M059J (cell line): Measurements from ENCODE around the gene MXRA8. TPM values are rescaled to one million over a fixed set of nuclear protein-coding genes. Genes with fewer than 3 reads are reported as not detected.

Source experiments
- DNase-seq: peaks from one replicate; pipeline ENCODE4 v3.0.0-alpha.2; 2012; ENCODE audit warnings: low read depth
- total RNA-seq: library from RNA; depleted of rRNA; stranded (reverse); fragments of >200 nt; shearing (Covaris generic); gene quantifications from 2 replicates; pipeline ENCODE4 v1.2.3, GENCODE V29; 2014

MXRA8 gene
- total RNA-seq, 1 experiment from 2014 or later: 0.25 TPM

DNA sequence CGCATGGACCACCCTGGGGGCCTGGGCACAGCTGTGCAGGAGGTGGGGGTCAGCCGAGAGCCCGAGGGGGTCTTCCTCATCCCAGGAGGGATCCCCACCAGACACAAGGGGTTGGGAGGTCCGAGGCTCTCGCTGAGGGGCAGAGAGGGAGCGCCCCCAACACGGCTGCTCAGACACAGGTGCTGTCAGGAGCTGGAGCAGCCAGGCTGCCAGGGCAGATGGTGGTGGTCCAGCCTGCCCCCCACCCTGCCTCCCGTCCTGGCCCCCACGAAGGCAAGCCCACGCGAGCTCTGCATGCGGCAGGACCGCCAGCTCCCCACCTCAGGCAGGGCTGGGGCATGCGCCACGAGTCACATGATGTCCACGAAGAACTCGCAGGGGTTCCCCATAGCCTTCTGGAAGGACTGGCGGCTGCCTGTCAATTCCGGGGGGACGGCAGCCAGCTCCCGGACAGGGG, 22.5 kb downstream of the MXRA8 start:
- DNase-seq: no peak

DNA sequence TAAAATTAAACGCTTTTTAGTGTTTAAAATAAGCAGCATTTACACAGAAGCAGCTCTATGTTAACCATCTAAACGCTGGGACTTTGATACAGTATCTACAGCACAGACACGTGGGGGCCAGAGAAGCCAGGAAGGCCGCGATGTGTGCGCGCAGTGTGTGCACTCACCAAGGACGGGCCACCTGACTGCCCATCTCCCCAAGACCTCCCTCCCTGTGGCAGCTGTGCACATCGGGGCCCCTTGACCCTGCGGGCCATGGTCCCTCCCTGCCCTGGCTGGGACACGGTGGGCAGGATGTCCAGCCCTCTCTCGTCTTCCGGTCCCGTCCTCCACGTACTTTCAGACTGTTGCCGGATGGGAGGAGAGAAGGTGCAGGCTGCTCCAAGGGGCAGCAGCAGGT, 23.1 kb downstream of the MXRA8 start:
- no peak for DNase-seq

DNA sequence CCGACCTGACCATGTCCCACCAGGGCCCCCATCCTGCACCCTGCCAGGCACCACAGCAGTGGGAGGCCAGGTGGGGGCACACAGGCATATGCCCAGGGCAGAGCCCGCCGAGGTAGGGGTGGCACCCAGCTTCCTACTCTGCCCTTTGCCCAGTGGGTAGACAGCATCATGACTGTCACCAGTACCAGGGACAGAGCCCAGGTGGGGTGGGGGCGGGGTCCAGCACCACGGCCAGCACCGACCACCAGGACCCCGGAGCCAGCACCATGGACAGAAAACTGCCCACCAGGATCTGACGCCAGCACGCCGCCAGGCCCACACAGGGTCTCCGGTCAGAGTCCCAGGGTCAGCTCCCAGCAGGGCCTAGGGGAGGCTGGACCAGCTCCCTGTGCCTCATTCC, 23.5 kb downstream of the MXRA8 start:
- DNase-seq: no peak

DNA sequence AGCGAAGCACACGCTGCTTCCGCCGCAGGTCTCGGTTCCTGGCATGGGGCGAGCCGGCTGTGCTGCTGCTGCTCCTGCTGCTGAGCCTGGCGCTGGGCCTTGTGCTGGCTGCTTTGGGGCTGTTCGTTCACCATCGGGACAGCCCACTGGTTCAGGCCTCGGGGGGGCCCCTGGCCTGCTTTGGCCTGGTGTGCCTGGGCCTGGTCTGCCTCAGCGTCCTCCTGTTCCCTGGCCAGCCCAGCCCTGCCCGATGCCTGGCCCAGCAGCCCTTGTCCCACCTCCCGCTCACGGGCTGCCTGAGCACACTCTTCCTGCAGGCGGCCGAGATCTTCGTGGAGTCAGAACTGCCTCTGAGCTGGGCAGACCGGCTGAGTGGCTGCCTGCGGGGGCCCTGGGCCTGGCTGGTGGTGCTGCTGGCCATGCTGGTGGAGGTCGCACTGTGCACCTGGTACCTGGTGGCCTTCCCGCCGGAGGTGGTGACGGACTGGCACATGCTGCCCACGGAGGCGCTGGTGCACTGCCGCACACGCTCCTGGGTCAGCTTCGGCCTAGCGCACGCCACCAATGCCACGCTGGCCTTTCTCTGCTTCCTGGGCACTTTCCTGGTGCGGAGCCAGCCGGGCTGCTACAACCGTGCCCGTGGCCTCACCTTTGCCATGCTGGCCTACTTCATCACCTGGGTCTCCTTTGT, 24.7 kb downstream of the MXRA8 start:
- DNase-seq: no peak

DNA sequence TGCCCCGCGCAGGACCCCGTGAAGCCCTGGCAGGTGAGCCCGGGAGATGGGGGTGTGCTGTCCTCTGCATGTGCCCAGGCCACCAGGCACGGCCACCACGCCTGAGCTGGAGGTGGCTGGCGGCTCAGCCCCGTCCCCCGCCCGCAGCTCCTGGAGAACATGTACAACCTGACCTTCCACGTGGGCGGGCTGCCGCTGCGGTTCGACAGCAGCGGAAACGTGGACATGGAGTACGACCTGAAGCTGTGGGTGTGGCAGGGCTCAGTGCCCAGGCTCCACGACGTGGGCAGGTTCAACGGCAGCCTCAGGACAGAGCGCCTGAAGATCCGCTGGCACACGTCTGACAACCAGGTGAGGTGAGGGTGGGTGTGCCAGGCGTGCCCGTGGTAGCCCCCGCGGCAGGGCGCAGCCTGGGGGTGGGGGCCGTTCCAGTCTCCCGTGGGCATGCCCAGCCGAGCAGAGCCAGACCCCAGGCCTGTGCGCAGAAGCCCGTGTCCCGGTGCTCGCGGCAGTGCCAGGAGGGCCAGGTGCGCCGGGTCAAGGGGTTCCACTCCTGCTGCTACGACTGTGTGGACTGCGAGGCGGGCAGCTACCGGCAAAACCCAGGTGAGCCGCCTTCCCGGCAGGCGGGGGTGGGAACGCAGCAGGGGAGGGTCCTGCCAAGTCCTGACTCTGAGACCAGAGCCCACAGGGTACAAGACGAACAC, 25.4 kb downstream of the MXRA8 start:
- DNase-seq: no peak

DNA sequence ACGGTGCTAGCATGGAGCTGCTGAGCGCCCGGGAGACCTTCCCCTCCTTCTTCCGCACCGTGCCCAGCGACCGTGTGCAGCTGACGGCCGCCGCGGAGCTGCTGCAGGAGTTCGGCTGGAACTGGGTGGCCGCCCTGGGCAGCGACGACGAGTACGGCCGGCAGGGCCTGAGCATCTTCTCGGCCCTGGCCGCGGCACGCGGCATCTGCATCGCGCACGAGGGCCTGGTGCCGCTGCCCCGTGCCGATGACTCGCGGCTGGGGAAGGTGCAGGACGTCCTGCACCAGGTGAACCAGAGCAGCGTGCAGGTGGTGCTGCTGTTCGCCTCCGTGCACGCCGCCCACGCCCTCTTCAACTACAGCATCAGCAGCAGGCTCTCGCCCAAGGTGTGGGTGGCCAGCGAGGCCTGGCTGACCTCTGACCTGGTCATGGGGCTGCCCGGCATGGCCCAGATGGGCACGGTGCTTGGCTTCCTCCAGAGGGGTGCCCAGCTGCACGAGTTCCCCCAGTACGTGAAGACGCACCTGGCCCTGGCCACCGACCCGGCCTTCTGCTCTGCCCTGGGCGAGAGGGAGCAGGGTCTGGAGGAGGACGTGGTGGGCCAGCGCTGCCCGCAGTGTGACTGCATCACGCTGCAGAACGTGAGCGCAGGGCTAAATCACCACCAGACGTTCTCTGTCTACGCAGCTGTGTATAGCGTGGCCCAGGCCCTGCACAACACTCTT, 26.2 kb downstream of the MXRA8 start:
- no peak for DNase-seq

DNA sequence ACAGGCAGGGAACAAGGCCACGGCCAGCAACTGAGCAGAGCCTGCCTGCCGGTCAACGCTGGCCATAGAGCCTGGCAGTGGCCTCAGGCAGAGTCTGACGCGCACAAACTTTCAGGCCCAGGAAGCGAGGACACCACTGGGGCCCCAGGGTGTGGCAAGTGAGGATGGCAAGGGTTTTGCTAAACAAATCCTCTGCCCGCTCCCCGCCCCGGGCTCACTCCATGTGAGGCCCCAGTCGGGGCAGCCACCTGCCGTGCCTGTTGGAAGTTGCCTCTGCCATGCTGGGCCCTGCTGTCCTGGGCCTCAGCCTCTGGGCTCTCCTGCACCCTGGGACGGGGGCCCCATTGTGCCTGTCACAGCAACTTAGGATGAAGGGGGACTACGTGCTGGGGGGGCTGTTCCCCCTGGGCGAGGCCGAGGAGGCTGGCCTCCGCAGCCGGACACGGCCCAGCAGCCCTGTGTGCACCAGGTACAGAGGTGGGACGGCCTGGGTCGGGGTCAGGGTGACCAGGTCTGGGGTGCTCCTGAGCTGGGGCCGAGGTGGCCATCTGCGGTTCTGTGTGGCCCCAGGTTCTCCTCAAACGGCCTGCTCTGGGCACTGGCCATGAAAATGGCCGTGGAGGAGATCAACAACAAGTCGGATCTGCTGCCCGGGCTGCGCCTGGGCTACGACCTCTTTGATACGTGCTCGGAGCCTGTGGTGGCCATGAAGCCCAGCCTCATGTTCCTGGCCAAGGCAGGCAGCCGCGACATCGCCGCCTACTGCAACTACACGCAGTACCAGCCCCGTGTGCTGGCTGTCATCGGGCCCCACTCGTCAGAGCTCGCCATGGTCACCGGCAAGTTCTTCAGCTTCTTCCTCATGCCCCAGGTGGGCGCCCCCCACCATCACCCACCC, 27.0 kb downstream of the MXRA8 start, which contains the start of gene TAS1R3:
Gene TAS1R3, plus strand, starts transcription at position 213 of the 898 bp plus-strand sequence. Its CDS starts 66 bp downstream, at position 279.
- DNase-seq: peak; percentile 22

DNA sequence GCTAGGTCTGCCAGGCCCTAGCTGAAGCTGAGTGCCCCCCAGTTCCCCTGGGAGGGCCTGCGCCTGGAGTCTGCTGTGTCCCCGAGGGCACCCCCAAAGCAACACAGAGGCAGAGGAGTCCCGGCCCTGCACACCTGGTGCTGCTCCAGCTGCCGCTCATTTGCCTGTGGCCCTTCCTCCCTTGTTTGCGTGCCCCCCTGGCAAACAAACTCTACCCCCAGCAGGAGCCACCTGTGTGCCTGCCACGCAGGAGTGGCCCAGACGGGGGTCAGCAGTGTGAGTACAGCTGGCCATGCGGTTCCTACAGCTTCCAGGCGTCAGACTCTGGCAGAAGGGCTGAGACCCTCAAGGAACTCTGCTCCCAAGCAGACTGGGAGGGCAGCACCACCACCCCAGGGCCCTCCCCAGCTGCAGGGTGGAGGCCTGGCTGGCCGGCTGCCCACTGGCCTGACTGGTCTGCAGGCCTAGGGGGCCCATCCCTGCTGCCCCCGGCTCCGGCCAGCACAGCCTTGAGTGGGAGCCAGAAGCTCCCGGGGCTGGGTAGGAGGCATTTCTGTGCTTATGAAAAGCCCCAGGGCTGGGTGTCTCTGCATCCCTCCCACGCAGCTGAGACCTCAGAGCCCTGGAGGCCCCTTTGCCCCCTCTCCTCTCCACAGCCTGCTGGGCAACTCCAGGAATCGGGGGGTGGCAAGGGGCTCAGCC, 27.8 kb downstream of the MXRA8 start:
- DNase-seq: no peak

DNA sequence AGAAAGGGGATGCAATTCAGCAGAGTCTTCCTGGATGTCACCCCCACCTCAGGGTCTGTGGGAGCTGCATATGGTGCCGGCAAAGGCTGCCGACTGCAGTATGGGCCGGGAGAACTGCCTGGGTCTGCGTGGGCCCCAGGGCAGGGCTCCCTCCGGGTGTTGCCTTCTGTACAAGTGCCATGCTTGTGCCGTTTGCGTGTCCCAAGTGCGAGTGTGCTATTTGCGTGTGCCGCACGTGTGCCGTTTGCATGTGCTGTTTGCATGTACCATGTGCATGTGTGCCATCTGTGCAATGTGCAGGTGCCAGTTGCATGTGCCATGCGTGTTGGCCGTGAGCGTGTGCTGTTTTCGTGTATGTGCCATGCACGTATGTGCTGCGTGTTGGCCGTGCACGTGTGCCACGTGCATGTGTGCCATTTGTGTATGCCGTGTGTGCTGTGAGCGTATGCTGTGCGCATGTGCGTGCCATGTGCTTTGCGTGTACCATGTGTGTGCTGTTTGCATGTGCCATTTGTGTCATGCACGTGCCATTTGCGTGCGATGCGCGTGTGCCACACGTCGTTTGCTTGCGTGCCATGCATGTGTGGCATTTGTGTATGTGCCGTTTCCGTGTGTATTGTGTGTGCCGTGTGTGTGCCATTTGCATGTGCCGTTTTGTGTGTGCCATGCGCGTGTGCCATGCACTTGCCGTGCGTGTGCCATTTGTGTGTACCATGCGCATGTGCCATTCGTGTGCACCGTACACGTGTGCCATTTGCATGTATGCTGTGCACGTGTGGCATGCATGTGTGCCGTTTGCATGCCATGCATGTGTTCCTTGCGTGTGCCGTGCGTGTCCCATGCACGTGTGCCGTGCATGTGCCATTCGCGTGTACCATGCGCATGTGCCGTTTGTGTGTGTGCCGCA, 28.8 kb downstream of the MXRA8 start:
- DNase-seq: no peak

DNA sequence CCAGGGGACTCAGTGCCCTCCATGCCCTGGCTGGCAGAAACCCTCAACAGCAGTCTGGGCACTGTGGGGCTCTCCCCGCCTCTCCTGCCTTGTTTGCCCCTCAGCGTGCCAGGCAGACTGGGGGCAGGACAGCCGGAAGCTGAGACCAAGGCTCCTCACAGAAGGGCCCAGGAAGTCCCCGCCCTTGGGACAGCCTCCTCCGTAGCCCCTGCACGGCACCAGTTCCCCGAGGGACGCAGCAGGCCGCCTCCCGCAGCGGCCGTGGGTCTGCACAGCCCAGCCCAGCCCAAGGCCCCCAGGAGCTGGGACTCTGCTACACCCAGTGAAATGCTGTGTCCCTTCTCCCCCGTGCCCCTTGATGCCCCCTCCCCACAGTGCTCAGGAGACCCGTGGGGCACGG, 30.1 kb downstream of the MXRA8 start:
- DNase-seq: no peak

DNA sequence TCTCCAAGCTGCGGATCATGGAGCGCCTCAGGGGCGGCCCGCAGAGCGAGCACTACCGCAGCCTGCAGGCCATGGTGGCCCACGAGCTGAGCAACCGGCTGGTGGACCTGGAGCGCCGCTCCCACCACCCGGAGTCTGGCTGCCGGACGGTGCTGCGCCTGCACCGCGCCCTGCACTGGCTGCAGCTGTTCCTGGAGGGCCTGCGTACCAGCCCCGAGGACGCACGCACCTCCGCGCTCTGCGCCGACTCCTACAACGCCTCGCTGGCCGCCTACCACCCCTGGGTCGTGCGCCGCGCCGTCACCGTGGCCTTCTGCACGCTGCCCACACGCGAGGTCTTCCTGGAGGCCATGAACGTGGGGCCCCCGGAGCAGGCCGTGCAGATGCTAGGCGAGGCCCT, 31.1 kb downstream of the MXRA8 start:
- no peak for DNase-seq

DNA sequence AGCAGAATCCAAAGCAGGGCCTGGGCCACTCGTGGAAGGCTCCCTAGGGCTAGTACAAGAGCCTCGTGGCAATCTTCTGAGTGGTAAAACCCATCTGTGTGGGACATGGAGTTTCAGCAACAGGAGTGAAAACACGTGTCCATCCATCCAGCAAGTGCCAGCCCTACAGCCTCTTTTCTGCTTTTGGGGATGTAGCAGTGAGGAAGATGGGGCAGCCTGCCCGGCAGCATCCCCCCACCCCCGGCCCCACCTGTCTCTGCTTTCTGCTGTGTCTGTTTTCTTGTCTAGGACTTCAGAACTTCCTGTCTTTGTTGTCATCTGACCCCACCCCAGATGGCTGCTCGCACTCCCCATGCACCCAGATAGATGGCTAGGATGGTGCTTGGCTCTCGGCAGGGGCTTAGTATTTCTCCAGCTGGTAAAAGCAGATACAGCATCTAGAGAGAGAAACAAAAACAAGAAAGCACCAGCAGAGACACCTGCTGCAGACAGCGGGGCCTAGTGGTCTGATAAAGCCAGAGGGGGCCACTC, 32.2 kb downstream of the MXRA8 start:
- no peak for DNase-seq

DNA sequence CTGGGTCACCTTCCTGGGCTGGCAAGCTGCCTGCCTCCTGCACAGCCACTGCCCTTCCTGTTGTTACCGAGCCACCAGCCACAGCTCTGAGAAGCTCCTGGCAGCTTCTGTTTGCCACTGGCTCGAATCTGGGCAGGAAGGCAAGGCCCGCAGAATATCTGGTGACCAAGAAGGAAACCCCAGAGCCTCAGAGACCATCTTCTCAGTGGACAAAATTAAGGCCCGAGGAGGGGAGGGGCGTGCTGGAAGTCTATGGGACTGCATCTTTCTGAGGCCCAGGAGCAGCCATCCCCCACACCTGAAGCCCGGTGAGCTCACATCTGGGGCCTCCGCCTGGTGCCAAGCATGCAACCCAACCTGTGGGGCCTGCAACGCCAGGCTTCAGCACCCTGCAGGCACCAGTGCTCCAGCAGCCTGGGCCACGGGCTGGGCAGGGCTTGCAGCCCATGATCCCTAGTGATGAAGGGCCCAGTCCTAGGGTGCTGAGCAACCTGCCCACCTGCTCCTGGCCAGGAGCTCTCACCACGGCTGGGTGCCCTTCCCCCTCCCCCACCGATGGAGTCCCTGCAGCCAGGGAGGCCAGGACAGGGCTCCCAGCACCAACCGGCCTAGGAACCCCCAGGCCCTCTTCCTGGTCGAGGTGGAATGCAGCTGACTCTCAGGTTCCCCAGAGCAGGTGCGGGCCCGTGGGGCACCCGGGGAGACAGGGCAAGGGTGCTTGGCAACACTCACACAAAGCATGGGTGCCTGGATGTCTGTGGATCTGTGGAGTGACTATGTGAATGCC, 32.9 kb downstream of the MXRA8 start:
- peak; percentile 43 for DNase-seq

DNA sequence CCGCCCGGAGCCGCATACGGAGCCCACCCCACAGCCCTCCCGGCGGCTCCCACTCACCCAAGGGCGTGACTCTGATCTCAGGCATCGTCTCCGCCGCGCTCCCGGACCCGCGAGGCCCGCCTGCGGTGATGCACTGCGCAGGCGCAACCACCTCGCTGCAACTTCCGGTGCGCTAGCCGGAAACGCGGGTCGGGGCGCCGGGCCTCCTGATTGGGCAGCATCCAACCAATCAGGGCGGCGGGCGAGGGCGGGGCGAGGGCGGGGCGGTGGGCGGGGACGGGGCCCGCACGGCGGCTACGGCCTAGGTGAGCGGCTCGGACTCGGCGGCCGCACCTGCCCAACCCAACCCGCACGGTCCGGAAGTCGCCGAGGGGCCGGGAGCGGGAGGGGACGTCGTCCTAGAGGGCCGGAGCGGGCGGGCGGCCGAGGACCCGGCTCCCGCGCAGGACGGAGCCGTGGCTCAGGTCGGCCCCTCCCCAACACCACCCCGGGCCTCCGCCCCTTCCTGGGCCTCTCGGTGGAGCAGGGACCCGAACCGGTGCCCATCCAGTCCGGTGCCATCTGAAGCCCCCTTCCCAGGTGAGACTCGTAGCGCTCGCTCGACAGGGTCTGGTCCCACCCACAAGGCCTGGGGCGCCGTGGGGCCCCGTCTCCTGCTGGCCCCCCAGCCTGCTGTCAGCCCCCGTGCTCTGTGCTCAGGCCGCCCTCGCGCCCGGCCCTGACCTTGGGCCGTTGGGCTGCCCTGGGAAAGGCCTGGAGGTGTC, 33.6 kb downstream of the MXRA8 start, which contains the start of the genes CPTP and INTS11:
Gene CPTP, plus strand, starts transcription at position 279 of the 764 bp plus-strand sequence. CDS start 2,109 bp downstream, outside the sequence.
Gene INTS11, minus strand, starts transcription at position 137 of the 764 bp plus-strand sequence. Its CDS starts 52 bp downstream, at position 85.
- peak; percentile 84 for DNase-seq

DNA sequence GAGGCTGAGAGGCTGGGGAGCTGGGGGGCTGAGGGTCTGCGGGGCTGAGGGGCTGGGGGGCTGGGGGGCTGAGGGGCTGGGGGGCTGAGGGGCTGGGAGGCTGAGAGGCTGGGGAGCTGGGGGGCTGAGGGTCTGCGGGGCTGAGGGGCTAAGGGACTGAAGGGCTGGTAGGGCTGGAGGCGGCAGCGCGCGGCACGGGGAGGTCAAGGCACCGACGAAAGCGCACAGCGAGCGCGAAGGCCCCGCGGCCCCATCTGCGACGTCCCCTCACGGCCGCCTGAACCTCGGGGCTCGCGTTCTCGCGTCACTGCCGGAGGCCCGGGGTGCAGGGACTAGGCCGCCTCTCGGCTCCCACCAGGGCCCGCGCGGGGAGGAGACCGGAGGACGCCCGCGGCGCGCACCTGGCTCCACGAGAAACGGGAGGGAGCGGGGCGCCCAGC, 34.3 kb downstream of the MXRA8 start:
- DNase-seq: no peak

DNA sequence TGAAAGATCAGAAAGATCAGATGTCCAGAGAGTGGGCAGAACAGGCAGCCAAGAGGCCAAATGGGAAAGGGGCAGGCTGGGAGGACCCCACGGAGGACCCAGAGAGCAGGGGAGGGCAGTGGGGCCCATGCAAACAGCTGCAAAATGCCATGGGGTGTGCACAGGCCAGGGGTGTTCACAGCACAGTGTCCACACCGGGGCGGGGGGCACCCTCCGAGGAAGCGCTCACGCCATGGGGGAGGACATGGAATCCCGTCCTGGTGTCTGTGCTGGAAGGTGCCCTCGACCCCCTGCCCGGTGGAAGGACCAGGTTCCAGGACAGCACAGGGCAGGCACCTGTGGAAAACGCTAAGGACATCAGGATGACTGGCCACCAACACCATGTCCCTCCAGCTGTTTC, 35.4 kb downstream of the MXRA8 start:
- no peak for DNase-seq

DNA sequence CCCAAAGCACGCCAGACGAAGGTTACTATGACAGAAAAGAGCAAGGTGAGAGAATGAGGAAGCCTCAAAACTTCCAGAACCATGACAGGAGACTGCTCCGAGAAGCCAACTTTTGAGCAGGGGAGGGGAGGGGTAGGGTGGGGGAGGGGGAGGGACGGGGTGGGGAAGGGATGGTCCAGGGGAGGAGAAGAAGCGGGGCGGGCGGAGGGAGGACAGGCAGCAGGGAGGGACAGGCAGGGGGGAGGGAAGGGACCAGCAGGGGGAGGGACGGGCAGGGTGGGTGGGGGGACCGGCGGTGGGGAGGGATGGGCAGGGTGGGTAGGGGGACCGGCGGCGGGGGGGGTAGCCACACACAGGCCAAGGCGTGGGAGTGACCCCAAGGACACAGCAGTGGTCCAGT, 35.9 kb downstream of the MXRA8 start:
- DNase-seq: no peak

DNA sequence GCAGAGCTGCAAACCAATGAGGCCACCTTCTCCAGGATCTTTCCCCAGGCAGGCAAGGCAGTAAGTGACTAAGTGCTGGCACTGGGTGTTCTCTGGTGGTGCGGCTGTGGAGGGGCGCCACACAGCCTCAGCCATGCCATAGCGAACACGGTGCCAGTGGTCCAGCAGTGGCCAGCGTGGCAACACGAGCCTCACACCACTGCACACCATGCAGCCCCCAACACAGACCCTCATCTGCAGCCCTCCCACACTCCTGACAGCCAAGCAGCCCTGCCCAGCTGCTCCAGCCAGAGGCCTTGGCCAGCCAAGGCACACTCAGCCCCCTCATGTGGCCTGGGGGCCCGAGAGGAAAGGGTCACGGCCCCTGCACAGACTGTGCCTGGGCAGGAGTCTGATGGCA, 36.9 kb downstream of the MXRA8 start:
- DNase-seq: no peak
